Ovary (tissue), 9 donors: ENCODE results near the gene CD180. TPM values are rescaled to one million over a fixed set of nuclear protein-coding genes. Genes with fewer than 3 reads are reported as not detected.

Source experiments
- DNase-seq, 5 donors: peaks; one replicate each; pipeline ENCODE4 v3.0.0-alpha.2; 2019 to 2020
- H3K27ac ChIP-seq, 2 donors: fragments of 200-600 bp; one replicate each; pipeline versions ENCODE4 v1.5.1 to v1.8.0; 2019 to 2022
- H3K27me3 ChIP-seq: fragments of 200-600 bp; one replicate; pipeline ENCODE4 v1.8.0; 2022
- H3K36me3 ChIP-seq: fragments of 200-600 bp; sonication (generic); one replicate; pipeline ENCODE4 v1.5.1; 2019
- H3K4me1 ChIP-seq: one replicate; pipeline ENCODE4 v1.8.1; 2013; ENCODE audit warnings: mild to moderate bottlenecking, moderate library complexity; ENCODE audit not compliant: insufficient read depth
- H3K4me3 ChIP-seq: fragments of 200-600 bp; sonication (generic); one replicate; pipeline ENCODE4 v1.5.1; 2017
- H3K9me3 ChIP-seq, 2 donors: fragments of 200-600 bp in 1 of 2; sonication (generic) in 1 of 2; one replicate each; pipeline versions ENCODE4 v1.5.1 to v1.8.1; 2013 to 2019; ENCODE audit warnings: mild to moderate bottlenecking in 1 of 2, moderate library complexity in 1 of 2
- CTCF ChIP-seq, 3 donors: fragments of 450-650 bp in 2 of 3; fragments of 200-600 bp in 1 of 3; IDR thresholded peaks; one replicate each; pipeline versions ENCODE4 v1.5.1 to v1.8.0; 2016 to 2022; ENCODE audit warnings: antibody characterized with exemption in 3 of 3, mild to moderate bottlenecking in 1 of 3
- EP300 ChIP-seq: sonication (generic); formaldehyde crosslinking; IDR thresholded peaks from one replicate; pipeline ENCODE4 v1.6.1; 2017; ENCODE audit warnings: antibody characterized with exemption
- POLR2A ChIP-seq: fragments of 450-650 bp; IDR thresholded peaks from one replicate; pipeline ENCODE4 v1.6.1; 2017; ENCODE audit warnings: antibody characterized with exemption, mild to moderate bottlenecking, moderate library complexity
- WGBS, 3 donors: extraction: QIAGEN DNeasy Blood & Tissue Kit in 1 of 3; methylation state at CpG; one replicate each; pipeline versions ENCODE4 v1.1.5 to v1.1.7; 2013 to 2017; 5-methylcytosine and 5-hydroxymethylcytosine counted together
- intact Hi-C, 4 donors: fragments of 100-400 bp; cut with DNase I; formaldehyde crosslinking; loops; one replicate each; pipeline versions ENCODE4 v1.11.0 to v1.15.1; 2022 to 2023
- polyA plus RNA-seq, 2 donors: library from polyadenylated mRNA; stranded (reverse); fragments of 200-250 nt in 1 of 2; fragments of 350-450 nt in 1 of 2; fragmentation: Illumina TruSeq in 1 of 2; extraction: RNeasy Lipid Tissue Mini Kit (QIAGEN cat#74804) in 1 of 2; gene quantifications; one replicate each; pipeline ENCODE4 v1.2.3, GENCODE V29; 2013 to 2014
- total RNA-seq, 7 donors: library from RNA; depleted of rRNA in 2 of 7; stranded (reverse); fragments of >200 nt in 2 of 7; fragmentation: NEBNext Ultra II Directional in 3 of 7; extraction: Animal tissue kit (Norgen Biotek cat#: 25700) in 3 of 7; gene quantifications; one replicate each; pipeline versions ENCODE4 v1.1.0 to v1.2.4, GENCODE V29; 2016 to 2023
- donor health status: DM: no; HTN: no; CAD: no; lungs with moderate emphysema.
- donor health status: DM: no; HTN: no; CAD: no.
- donor health status: Bipolar disorder and iron deficiency.
- donor health status: DM: yes; HTN: yes; CAD: no.
- donor health status: DM: no; HTN: no; CAD: no.
- donor health status: DM: yes; HTN: yes; CAD: no.

Gene CD180
- total and polyA plus RNA-seq, 9 donors, result 0.15 to 2.9 (median 0.30) TPM

DNA sequence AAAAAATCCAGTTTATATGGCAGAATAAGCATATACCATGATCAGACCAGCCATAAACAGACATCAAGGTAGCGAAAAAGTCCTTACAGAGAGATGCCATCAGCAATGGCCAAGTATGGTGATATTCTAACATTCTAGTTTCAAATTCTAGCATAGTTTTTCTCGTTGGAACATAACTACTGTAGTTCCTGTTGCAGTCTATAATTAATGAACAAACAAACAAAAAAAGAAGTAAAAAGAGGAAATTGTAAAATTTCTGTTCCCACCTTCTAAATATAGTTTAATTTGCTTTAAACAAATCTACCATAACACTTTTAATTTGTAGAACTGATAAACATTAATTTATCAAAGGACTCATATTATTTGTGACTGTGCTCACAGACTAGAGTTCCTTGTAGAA lies 9.9 kb upstream of the CD180 start:
- no peak overlapping the region for H3K4me3 ChIP-seq
- H3K36me3 ChIP-seq, result no peaks in the 10 kb centered on the region
- TF ChIP-seq EP300, result no peak
- TF ChIP-seq CTCF (IDR thresholded peaks at IDR 0.05), result no peak
- TF ChIP-seq POLR2A, result no peak
- intact Hi-C loops, result loop anchor here in 2 of 4 donors (5.0 to 10.0 kb wide), 2 partner anchors 39 to 392 kb away; no protein-coding TSS in a partner anchor
- no peaks in the 10 kb centered on the region for H3K27me3 ChIP-seq
- no peak overlapping the region for H3K27ac ChIP-seq
- no peaks in the 10 kb centered on the region for H3K4me1 ChIP-seq
- no peaks in the 10 kb centered on the region for H3K9me3 ChIP-seq
- DNase-seq, result no peak
- 83 to 87% (median 86%) methylated on average over 2 of the region's 2 CpGs for WGBS, 3 donors

- no peaks in the 10 kb centered on the region for H3K4me1 ChIP-seq
- 87 to 91% (median 88%) methylated on average over 3 of the region's 3 CpGs for whole genome bisulfite sequencing, 3 donors
- no peak overlapping the region for H3K4me3 ChIP-seq
- no peaks in the 10 kb centered on the region for H3K9me3 ChIP-seq
- intact Hi-C loops, result loop anchor here in 2 of 4 donors (5.0 to 10.0 kb wide), 2 partner anchors 39 to 391 kb away; no protein-coding TSS in a partner anchor
- no peak for TF ChIP-seq EP300
- TF ChIP-seq POLR2A, result no peak
- no peak for TF ChIP-seq CTCF (IDR thresholded peaks at IDR 0.05)
- no peaks in the 10 kb centered on the region for H3K36me3 ChIP-seq
- H3K27me3 ChIP-seq, result no peaks in the 10 kb centered on the region
- no peak overlapping the region for H3K27ac ChIP-seq
- no peak for DNase-seq
Observed at GRCh38 chr5:67205981-67206380, 9.4 kb upstream of the CD180 start.

- TF ChIP-seq POLR2A, result no peak
- TF ChIP-seq EP300, result no peak
- TF ChIP-seq CTCF (IDR thresholded peaks at IDR 0.05), result no peak
- Histone ChIP-seq H3K4me1 (no peaks in the 10 kb centered on the region), H3K36me3 (no peaks in the 10 kb centered on the region), H3K4me3 (no peak overlapping the region), H3K27ac (no peak overlapping the region), H3K27me3 (no peaks in the 10 kb centered on the region), H3K9me3 (no peaks in the 10 kb centered on the region)
- no peak for DNase-seq
- intact Hi-C loops, result loop anchor here in 2 of 4 donors (5.0 to 10.0 kb wide), 2 partner anchors 38 to 390 kb away; no protein-coding TSS in a partner anchor
- WGBS, 3 donors, result 74 to 85% (median 81%) methylated on average over 5 of the region's 5 CpGs
Observed at GRCh38 chr5:67204821-67205220, 8.2 kb upstream of the CD180 start.

GRCh38 chr5:67203701-67204074 lies 7.1 kb upstream of the CD180 start:
- Histone ChIP-seq H3K27me3 (no peaks in the 10 kb centered on the region), H3K4me1 (no peaks in the 10 kb centered on the region), H3K4me3 (no peak overlapping the region), H3K36me3 (no peaks in the 10 kb centered on the region), H3K27ac (no peak overlapping the region), H3K9me3 (no peaks in the 10 kb centered on the region)
- TF ChIP-seq CTCF (IDR thresholded peaks at IDR 0.05) (no peak), POLR2A (no peak), EP300 (no peak)
- WGBS, 3 donors, result 52 to 62% (median 52%) methylated on average over 2 of the region's 2 CpGs
- DNase-seq, result no peak
- intact Hi-C loops, result loop anchor here in 1 of 4 donors (10.0 kb wide), 1 partner anchor 389 kb away; no protein-coding TSS in a partner anchor
